ENCODE results near the gene MRPL17. TPM values are rescaled to one million over a fixed set of nuclear protein-coding genes. Genes with fewer than 3 reads are reported as not detected.

Gene MRPL17
- total and polyA plus RNA-seq, 10 of the 15 experiments (the other 5 are each of a cell fraction or from before 2014, with no cell fraction given), result 60.3 to 171 (median 94.8) TPM

GRCh38 chr11:6634534-6634933, 48.6 kb downstream of the MRPL17 start:
- SMC1A ChIA-PET (ENCODE audit: uncharacterized antibody, unreplicated experiment), result interaction anchor here (1.5 kb wide), 1 partner anchor 15 kb away, joined by 4 read pairs; no protein-coding TSS in a partner anchor
- no peak for FAIRE-seq

More at GRCh38 chr11:6634534-6634933, 48.6 kb downstream of the MRPL17 start:
- TF ChIP-seq E2F4 (IDR thresholded peaks at IDR 0.05; ENCODE audit: low read depth, low read length) (no peak), TCF12 (IDR thresholded peaks at IDR 0.05; ENCODE audit: low read depth, low read length) (no peak), NFXL1 (IDR thresholded peaks at IDR 0.05; ENCODE audit: borderline replicate concordance) (no peak), PBX3 (IDR thresholded peaks at IDR 0.05; ENCODE audit: insufficient replicate concordance, low read depth, low read length) (no peak), SMARCA5 (IDR thresholded peaks at IDR 0.05) (no peak), ATF3 (IDR thresholded peaks at IDR 0.05; ENCODE audit: borderline replicate concordance, extremely low read depth, low read depth, low read length) (no peak), ZNF217 (IDR thresholded peaks at IDR 0.05) (no peak), ZBED1 (IDR thresholded peaks at IDR 0.05; ENCODE audit: borderline replicate concordance) (no peak), BRCA1 (IDR thresholded peaks at IDR 0.05; ENCODE audit: low read depth, low read length) (no peak), IKZF2 (IDR thresholded peaks at IDR 0.05) (no peak), BCL11A (IDR thresholded peaks at IDR 0.05; ENCODE audit: low read depth, low read length) (no peak), KAT2A (conservative IDR thresholded peaks at IDR 0.05; ENCODE audit: control insufficient read depth, low read depth, low read length) (no peak), NR2C1 (IDR thresholded peaks at IDR 0.05) (no peak), EZH2 (IDR thresholded peaks at IDR 0.05; ENCODE audit: borderline replicate concordance, control insufficient read depth, low read depth, low read length) (no peak), NR2C2 (IDR thresholded peaks at IDR 0.05; ENCODE audit: borderline replicate concordance, control insufficient read depth, insufficient read length, low read depth) (no peak), ZNF207 (IDR thresholded peaks at IDR 0.05; ENCODE audit: borderline replicate concordance) (no peak), RELA (IDR thresholded peaks at IDR 0.05; ENCODE audit: borderline replicate concordance, partially characterized antibody) (no peak)
- POLR2A ChIA-PET, result interaction anchor here (1.4 kb wide), 1 partner anchor 49 kb away, joined by 4 read pairs; the partner anchor contains the start of gene MRPL17
- RAD21 ChIA-PET (ENCODE audit: unreplicated experiment), result no interaction called here
- H3K4me3 ChIP-seq, result no peak overlapping the region
- no peak overlapping the region for H2AFZ ChIP-seq (ENCODE audit: control insufficient read depth, low read depth, low read length)
- no peaks in the 10 kb centered on the region for H3K27me3 ChIP-seq (replicated peaks in 1 of 2; ENCODE audit: control insufficient read depth in 2 of 2, insufficient read depth in 2 of 2, low read length in 1 of 2)
- BruUV-seq (replicated peaks), result no TSS peak
- no peaks in the 10 kb centered on the region for H3K9me3 ChIP-seq (replicated peaks; ENCODE audit: control insufficient read depth, insufficient read depth, low read length)
- H3K4me1 ChIP-seq (ENCODE audit: control insufficient read depth, insufficient read depth, low read length), result no peaks in the 10 kb centered on the region
- H3K36me3 ChIP-seq (ENCODE audit: control insufficient read depth in 2 of 2, insufficient read depth in 2 of 2, low read length in 1 of 2), result no peaks in the 10 kb centered on the region
- in situ Hi-C loops (cut with MboI) (no loop called here), intact Hi-C loops (cut with micrococcal nuclease; ENCODE audit: unreplicated experiment) (no loop called here)
- DNase-seq (ENCODE audit: low read depth, low spot score), result no peak
- no peak overlapping the region for H3K4me2 ChIP-seq (ENCODE audit: control insufficient read depth, insufficient read depth)
- 7% methylated on average over 1 of the region's 1 CpG for WGBS (ENCODE audit: insufficient coverage, insufficient replicate concordance, low lambda C conversion rate, missing lambda C conversion rate)
- H3K27ac ChIP-seq (ENCODE audit: control insufficient read depth, insufficient read depth), result no peak overlapping the region
- no peaks in the 10 kb centered on the region for H3K79me2 ChIP-seq (ENCODE audit: control insufficient read depth, insufficient read depth, low read length)
- H4K20me1 ChIP-seq (ENCODE audit: control insufficient read depth, insufficient read depth), result no peaks in the 10 kb centered on the region
- no peak overlapping the region for H3K9ac ChIP-seq (ENCODE audit: control insufficient read depth, insufficient read depth, low read length)
- CTCF ChIA-PET, result no interaction called here
- ATAC-seq, result no peak

All from GM12878 (cell line).